Transverse colon (tissue), 4 donors: ENCODE measurements around the gene CPS1.

ENCODE experiments used
- EP300 ChIP-seq: sonication (generic); formaldehyde crosslinking; IDR thresholded peaks from one replicate; pipeline ENCODE4 v1.6.1; 2017; ENCODE audit warnings: antibody characterized with exemption, low read depth
- POLR2A ChIP-seq: fragments of 450-650 bp; IDR thresholded peaks from one replicate; pipeline ENCODE4 v1.6.1; 2016; ENCODE audit warnings: antibody characterized with exemption, mild to moderate bottlenecking, moderate library complexity
- POLR2AphosphoS5 ChIP-seq, 3 donors: sonication (generic); formaldehyde crosslinking; IDR thresholded peaks; one replicate each; pipeline ENCODE4 v1.6.1; 2016; ENCODE audit warnings: antibody characterized with exemption in 3 of 3
- TF ChIP-seq, protein P1 (sequence below), 5 experiments: fragments of 200-600 bp in 3 of 5; fragments of 450-650 bp in 2 of 5; sonication (generic) in 3 of 5; IDR thresholded peaks; 1 replicate in 2 of 5; 2 replicates in 3 of 5; pipeline ENCODE4 v1.5.1; 2016 to 2017; ENCODE audit warnings: antibody characterized with exemption in 5 of 5, inconsistent platforms in 3 of 5, mild to moderate bottlenecking in 2 of 5, moderate library complexity in 1 of 5

DNA sequence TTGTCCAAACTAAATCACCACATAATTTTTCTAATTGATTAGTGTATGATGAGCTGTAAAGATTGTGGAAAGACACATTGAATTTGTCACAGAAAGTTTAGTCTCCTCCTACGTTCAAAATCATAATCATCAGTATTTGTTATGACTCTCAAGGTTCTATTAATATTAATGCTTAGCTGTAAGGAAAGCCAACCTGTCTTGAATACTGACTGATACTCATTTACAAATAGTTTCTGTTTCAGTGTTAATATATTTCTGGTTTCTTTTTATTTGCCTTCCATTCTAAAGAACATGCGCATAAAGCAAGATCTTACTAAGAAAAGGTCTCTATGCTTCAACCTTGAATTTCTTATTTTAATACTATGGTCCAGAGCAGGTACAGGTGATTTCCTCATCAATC is 55.1 kb downstream of the CPS1 start:
- TF ChIP-seq, protein P1, sequence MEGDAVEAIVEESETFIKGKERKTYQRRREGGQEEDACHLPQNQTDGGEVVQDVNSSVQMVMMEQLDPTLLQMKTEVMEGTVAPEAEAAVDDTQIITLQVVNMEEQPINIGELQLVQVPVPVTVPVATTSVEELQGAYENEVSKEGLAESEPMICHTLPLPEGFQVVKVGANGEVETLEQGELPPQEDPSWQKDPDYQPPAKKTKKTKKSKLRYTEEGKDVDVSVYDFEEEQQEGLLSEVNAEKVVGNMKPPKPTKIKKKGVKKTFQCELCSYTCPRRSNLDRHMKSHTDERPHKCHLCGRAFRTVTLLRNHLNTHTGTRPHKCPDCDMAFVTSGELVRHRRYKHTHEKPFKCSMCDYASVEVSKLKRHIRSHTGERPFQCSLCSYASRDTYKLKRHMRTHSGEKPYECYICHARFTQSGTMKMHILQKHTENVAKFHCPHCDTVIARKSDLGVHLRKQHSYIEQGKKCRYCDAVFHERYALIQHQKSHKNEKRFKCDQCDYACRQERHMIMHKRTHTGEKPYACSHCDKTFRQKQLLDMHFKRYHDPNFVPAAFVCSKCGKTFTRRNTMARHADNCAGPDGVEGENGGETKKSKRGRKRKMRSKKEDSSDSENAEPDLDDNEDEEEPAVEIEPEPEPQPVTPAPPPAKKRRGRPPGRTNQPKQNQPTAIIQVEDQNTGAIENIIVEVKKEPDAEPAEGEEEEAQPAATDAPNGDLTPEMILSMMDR (IDR thresholded peaks at IDR 0.05) = no peak
- TF ChIP-seq POLR2A (no peak), POLR2AphosphoS5 (IDR thresholded peaks at IDR 0.05) (no peak), EP300 (no peak)
